WTC11 (cell line): Measurements from ENCODE around the gene TCL1B.

ENCODE experiments used
- CREB1 ChIP-seq: sonication (generic); formaldehyde crosslinking; IDR thresholded peaks from 2 replicates; pipeline ENCODE4 v1.8.0; 2023; ENCODE audit warnings: mild to moderate bottlenecking, missing genetic modification reagents
- ERG ChIP-seq: fragments of 250-450 bp; sonication (Bioruptor Pico); IDR thresholded peaks from 2 replicates; pipeline ENCODE4 v1.8.0; 2021; ENCODE audit warnings: mild to moderate bottlenecking
- IRF2 ChIP-seq: sonication (generic); formaldehyde crosslinking; IDR thresholded peaks from 2 replicates; pipeline ENCODE4 v1.8.0; 2022; ENCODE audit warnings: low read depth, missing genetic modification reagents, borderline replicate concordance
- NFE2L1 ChIP-seq: sonication (generic); formaldehyde crosslinking; IDR thresholded peaks from 2 replicates; pipeline ENCODE4 v1.8.1; 2023; ENCODE audit warnings: missing genetic modification reagents
- SMAD4 ChIP-seq: sonication (generic); formaldehyde crosslinking; IDR thresholded peaks from 2 replicates; pipeline ENCODE4 v1.8.0; 2022; ENCODE audit warnings: mild to moderate bottlenecking, missing genetic modification reagents

DNA sequence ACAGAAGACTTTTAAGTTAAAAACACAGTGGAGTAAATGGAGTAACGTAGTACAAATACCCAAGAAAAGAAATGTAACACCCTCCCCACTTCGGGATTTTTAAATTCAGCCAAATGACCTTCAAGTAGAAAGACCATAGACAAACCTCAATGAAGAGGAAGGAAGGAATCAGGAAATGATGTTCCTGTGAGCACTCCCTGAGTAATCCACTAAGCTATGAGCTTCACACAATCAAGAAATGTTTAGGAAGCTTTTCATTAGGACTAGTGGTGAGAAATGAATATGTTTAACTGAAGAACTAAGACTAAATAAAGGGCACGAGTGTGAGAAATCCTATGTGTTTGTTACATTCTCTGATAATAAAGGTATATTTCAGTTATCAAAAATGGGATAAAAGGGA, 17.6 kb downstream of the TCL1B start:
- no peak for TF ChIP-seq ERG (CRISPR knock-in tag)
- TF ChIP-seq IRF2, result no peak
- no peak for TF ChIP-seq NFE2L1 (CRISPR knock-in tag)
- no peak for TF ChIP-seq SMAD4 (CRISPR knock-in tag)
- no peak for TF ChIP-seq CREB1 (CRISPR knock-in tag)
